Measurements from ENCODE around the gene ALKBH6.
A peak's percentile ranks its signal among the peaks of the same experiment; 100 is the strongest.

ALKBH6 gene

GRCh38 chr19:35996777-35997176 is 17.2 kb downstream of the ALKBH6 start:
- H3K4me3 ChIP-seq (ENCODE audit: low read length): no peak overlapping the region
- DNase-seq (ENCODE audit: low read depth): no peak
- TF ChIP-seq CTCF (conservative IDR thresholded peaks at IDR 0.05; ENCODE audit: low read length): peak; percentile 3

- peak; percentile 88 for DNase-seq (ENCODE audit: low read depth)
- no peak for TF ChIP-seq CTCF (conservative IDR thresholded peaks at IDR 0.05; ENCODE audit: low read length)
- H3K4me3 ChIP-seq (ENCODE audit: low read length): peak within 1 kb of the TSS; percentile 91
Measured at GRCh38 chr19:35995048-35995993, 18.7 kb downstream of the ALKBH6 start, which contains the start of gene SDHAF1. Gene SDHAF1, plus strand, starts transcription at chr19:35995188. Its CDS starts 87 bp downstream, at chr19:35995275.

- H3K4me3 ChIP-seq (ENCODE audit: low read length): peak overlapping the region; percentile 91
- TF ChIP-seq CTCF (conservative IDR thresholded peaks at IDR 0.05; ENCODE audit: low read length): peak; percentile 30
- DNase-seq (ENCODE audit: low read depth): no peak
Measured at GRCh38 chr19:35993923-35994598, 20.0 kb downstream of the ALKBH6 start.

GRCh38 chr19:35992907-35993765 is 20.9 kb downstream of the ALKBH6 start:
- DNase-seq (ENCODE audit: low read depth): no peak
- TF ChIP-seq CTCF (conservative IDR thresholded peaks at IDR 0.05; ENCODE audit: low read length): no peak
- H3K4me3 ChIP-seq (ENCODE audit: low read length): no peak overlapping the region

GRCh38 chr19:35991731-35992450 is 22.1 kb downstream of the ALKBH6 start:
- peak; percentile 59 for DNase-seq (ENCODE audit: low read depth)
- no peak overlapping the region for H3K4me3 ChIP-seq (ENCODE audit: low read length)
- TF ChIP-seq CTCF (conservative IDR thresholded peaks at IDR 0.05; ENCODE audit: low read length): no peak

All from AG10803 (cell line).